ENCODE data around the gene NFE2L3.
"Not testable (repeated sequence)": the region's sequence is repeated elsewhere in the genome, so short reads cannot be mapped to it uniquely, and the experiment has no call there.

Gene NFE2L3, protein sequence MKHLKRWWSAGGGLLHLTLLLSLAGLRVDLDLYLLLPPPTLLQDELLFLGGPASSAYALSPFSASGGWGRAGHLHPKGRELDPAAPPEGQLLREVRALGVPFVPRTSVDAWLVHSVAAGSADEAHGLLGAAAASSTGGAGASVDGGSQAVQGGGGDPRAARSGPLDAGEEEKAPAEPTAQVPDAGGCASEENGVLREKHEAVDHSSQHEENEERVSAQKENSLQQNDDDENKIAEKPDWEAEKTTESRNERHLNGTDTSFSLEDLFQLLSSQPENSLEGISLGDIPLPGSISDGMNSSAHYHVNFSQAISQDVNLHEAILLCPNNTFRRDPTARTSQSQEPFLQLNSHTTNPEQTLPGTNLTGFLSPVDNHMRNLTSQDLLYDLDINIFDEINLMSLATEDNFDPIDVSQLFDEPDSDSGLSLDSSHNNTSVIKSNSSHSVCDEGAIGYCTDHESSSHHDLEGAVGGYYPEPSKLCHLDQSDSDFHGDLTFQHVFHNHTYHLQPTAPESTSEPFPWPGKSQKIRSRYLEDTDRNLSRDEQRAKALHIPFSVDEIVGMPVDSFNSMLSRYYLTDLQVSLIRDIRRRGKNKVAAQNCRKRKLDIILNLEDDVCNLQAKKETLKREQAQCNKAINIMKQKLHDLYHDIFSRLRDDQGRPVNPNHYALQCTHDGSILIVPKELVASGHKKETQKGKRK

DNA sequence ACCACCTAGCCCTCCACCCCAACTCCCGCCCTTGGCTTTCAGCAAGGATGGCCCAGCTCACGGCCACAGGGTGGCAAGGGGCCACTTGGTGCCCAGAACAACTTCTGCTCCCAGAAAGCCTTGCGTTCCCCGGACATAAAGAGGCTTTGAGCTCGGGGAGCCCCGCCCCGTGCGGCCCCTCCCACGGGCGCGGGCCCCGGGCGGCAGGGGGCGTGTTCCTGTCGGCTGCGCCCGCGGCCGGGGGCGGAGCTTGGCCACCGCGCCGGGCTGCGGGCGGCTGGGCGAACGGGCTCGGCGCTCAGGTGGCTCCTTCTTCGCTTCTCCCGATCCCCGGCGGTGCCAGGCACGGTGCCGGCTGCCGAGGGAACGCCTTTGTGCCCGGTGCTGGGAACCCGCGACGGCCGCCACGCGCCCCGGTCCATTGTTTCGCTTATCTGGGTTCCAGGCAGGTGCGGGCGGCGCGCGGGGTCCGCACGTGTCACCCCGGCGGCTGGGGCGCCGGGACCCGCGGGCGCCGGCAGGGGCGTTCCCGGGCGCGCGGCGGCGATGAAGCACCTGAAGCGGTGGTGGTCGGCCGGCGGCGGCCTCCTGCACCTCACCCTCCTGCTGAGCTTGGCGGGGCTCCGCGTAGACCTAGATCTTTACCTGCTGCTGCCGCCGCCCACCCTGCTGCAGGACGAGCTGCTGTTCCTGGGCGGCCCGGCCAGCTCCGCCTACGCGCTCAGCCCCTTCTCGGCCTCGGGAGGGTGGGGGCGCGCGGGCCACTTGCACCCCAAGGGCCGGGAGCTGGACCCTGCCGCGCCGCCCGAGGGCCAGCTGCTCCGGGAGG, at the start of gene NFE2L3:
TSS of gene NFE2L3 (plus strand) at position 246 of the 829 bp plus-strand sequence. CDS start at position 547, 301 bp downstream.
- peak; percentile 51 for DNase-seq (ENCODE audit: low read depth)

DNA sequence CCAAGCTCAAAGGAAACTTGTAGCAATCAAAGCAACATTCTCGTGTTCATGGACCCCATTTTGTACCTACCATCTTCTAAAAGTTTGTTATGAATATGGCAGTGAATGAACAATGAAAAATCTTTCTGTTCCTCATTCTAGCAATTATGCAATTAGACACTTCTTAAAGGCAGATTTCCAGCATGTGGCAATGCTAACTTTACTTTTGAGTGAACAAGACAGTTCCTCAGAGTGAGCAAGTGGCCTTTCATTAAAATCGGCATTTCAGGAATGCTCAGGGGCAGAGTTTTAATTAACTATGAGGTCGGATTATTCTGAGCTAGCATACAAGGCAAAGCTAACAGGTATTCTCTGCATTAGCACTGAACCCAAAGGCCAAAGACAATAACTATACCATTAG, 48.4 kb upstream of the NFE2L3 start:
- no peak for DNase-seq (ENCODE audit: low read depth)

DNA sequence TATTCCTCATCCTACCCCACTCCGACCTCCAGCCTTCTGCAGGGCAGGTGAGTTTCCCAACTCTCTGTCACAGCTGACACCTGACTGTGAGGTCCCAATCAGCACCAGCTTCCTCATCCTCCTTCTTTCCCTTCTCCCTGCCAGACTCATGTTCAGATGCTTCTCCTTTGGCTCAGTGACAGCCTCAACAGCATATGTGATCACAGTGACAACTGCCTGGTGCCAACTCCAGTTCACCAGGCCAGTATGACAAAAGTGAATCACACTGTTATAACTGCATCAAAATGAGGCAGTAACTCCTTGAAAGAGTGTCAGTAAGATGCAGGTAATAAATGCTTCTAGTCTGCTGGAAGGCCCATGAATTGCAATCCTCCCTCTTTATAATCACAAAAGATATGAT, 46.8 kb upstream of the NFE2L3 start:
- DNase-seq (ENCODE audit: low read depth), result no peak

DNA sequence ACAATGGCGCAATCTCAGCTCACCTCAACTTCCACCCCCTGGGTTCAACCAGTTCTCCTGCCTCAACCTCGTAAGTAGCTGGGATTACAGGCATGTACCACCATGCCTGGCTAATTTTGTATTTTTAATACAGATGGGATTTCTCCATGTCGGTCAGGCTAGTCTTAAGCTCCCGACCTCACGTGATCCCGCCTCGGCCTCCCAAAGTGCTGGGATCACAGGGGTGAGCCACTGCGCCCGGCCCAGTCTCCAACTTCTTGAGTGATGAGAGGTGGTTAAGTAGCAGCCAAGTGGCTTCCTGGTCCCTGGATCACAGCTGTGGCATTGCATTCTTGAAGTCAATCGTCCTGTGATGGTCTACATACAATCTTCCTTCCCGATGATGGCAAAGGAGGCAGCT, 46.1 kb upstream of the NFE2L3 start:
- DNase-seq (ENCODE audit: low read depth), result no peak

DNA sequence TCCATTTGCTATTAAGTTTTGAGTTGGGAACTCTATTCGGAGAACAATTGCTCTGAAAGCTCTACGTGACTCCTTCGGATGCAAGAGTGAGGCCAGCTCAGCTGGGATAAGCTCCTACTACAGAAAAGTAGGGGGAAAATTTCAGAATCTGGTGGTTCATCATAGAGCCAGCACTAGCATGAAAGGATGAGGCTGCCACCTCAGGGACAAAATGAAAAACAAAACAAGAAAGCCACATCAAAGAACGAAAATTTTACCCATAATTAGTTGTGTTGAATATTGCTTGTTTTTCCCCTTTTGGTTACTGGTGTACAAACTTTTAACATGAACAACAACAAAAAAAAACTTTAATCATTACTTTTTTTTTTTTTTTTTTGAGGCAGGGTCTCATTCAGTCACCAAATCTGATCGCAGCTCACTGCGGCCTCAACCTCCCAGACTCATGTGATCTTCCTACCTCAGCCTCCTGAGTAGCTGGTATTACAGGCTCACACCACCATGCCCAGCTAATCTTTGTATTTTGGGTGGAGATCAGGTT, 39.7 kb upstream of the NFE2L3 start:
- DNase-seq (ENCODE audit: low read depth), result no peak

DNA sequence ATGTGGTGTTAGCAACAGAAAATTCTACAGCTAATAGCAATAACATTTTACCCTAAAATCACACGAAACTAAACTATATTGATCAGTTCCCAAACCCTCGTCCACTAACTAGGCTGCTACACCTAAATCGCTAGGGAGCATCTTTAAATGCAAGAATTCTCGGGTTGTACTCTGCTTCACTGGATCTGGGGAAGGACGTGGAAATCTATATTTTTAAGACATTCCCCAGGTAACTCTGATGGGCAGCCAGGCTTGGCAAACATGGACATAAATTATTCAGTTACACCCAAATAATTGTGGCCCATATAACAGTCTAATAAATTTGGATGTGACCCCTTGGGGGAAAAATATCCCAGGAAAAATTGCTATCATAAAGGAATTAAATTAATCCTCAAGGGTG, 36.3 kb upstream of the NFE2L3 start:
- DNase-seq (ENCODE audit: low read depth), result no peak

DNA sequence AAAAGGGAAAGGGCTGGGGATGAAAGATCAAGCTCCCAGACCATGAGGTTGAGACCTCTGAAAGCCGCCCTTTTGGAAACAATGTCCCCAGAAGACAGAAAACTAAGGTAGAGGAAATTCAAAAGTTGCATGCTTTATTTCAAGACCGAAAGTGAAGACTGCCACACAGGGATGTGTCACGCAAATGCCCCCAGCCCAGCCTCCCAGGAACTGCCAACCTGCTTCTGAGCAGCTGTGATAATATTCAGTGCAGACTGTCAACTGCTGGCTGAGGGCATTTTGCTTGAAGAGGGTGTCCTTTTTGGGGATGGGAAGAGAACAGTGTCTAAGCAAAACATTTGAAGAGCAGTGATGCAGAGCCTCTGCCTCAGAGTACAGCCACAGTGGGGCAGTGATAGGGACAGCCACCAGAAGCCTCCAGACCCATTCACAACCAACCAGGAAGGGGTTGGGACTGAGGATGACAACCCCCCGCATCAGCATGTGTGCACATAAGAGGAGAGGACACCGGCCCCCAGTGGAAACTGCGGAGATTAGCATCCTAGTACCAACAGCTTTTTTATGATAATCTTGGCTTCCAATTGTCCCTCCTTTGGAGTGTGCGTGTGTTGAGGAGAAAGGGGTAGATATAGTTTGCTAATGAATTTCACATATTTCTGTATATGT, 34.7 kb upstream of the NFE2L3 start:
- DNase-seq (ENCODE audit: low read depth), result no peak

DNA sequence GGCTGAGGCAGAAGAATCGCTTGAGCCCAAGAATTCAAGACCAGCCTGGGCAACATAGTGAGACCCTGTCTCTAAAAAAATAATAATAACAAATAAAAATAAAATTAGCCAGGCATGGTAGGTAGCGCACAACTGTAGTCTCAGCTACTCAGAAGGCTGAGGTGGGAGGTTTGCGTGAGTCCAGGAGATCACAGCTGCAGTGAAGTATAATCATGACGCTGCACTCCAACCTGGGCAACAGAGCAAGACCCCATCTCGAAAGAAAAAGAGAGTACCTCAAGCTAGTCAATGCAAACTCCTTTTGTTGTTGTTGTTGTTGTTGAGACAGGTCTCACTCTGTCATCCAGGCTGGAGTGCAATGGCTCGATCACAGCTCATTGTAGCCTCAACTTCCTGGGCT, 34.0 kb upstream of the NFE2L3 start:
- no peak for DNase-seq (ENCODE audit: low read depth)

DNA sequence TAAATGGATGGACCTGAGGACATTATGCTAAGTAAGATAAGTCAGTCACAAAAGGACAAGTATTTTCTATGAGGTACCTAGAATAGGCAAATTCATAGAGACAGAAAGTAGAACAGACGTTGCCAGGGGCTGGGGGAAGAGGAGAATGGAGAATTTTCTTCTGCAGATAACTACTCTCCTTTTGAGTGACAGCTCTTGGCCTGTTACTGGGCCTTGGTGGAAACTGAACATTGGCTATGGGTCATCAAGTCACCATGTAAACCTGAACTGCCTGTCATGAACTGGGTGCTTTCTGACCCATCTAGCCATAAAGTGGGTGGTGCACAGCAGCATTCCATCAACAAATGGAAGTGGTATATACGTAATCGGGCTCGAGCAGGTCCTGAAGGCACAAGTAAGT, 29.3 kb upstream of the NFE2L3 start:
- no peak for DNase-seq (ENCODE audit: low read depth)

DNA sequence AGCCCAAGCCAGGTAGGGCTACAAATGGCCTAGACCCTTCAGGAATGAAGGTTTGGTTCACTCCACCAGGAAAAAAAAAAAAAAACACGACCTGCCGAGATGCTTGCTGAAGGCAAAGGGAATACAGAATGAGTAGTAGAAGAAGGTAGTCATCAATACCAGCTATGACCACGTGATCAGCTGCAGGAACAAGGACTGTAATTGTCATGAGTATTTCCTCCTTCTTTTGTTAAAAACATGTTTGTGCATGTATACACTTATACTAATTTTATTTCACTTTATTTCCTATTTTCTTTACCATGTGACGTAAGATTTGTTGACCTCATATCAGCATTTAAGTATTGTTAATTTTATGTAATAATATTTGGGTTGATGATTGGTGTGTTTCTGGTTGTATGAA, 27.2 kb upstream of the NFE2L3 start:
- not testable (repeated sequence) for DNase-seq (ENCODE audit: low read depth)

DNA sequence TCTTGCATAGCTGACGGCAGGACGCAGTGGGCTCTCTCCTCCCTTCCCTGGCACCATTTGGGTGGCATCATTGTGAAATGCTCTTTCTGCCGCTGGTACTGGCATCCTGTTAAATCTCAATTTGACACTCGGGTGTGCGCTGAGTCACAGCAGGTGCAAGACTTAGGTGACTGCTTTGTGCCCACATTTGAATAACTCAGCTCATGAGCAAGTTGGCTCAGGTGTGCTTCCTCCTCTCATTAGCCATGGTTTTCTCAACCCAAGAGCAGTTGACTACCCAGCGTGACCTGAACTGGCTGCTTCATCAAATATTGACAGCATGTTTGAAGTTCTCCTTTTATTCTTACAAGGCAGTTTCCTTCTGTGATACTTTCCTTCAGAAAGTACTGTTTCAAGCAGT, 24.6 kb upstream of the NFE2L3 start:
- no peak for DNase-seq (ENCODE audit: low read depth)

DNA sequence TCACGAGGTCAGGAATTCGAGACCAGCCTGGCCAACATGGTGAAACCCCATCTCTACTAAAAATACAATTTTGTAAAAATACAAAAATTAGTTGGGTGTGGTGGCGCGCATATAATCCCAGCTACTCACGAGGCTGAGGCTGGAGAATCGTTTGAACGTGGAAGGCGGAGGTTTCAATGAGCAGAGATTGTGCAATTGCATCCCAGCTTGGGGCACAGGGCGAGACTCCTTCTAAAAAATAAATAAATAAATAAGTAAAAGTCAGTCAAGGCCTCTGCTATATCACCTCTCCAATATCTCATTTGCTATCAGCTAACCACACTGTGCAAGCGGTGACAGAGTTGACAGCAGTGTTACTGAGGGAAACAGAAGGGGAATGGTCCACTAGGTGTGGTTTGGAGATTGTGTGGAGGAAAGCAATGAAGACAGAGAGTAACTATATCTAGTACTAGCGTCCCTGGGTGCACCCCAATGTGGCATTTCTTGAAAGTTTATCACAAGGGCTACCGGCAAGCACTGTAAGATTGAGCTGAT, 20.9 kb upstream of the NFE2L3 start:
- DNase-seq (ENCODE audit: low read depth), result no peak

DNA sequence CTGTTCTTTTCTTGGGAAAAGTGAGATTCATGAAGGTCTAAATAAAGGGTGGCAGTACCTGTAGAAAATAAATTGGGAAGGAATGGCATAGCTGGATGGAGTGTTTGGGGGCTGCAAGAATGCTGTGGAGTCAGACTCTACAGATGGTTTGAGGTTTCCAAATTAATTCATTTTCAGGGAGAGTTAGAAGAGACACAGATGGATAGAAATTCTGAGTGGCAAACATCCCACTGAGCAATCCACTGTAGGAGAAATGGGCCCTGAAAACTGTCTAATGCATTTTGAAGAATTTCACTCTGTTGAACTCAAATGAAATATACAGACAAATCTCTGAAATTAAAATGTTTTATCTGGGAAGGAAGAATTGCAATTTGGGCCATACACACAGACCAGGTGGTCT, 16.9 kb upstream of the NFE2L3 start:
- DNase-seq (ENCODE audit: low read depth), result no peak

DNA sequence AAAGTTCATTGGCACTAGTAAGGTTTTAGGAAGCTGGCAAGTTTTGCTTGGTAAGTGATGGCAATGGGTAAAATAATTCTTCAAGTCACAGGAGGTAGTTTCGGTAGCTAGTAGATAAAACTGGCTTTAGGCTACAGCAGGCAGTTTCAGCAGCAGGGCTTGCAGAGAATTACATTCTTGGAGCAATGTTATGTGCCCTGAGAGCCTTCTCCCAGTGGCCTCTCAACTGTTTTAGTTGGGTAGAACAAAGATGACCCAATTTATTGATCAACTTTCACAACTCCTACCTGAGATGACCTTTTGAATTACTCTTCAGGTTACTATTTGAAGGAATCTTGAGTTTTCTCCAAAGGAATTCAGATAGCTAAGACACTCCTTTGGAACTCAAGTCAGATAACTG, 16.4 kb upstream of the NFE2L3 start:
- DNase-seq (ENCODE audit: low read depth), result no peak

DNA sequence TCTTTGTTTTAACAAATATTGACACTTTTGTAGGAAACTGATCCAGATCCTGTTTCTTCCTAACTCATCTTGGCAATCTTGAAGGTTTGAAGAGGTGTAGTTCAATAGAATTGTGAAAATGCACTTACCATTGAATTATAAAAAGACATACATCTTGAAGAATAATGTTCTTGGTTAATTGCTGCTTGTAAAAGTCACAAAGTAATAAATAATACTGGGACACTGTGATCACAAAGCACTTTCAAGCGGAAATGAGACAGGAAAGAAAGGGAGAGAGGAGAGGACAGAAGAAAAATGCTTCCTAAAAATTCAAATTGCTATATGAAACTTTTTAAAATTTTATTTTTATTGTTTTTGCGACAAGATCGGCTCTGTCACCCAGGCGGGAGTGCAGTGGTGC, 15.2 kb upstream of the NFE2L3 start:
- no peak for DNase-seq (ENCODE audit: low read depth)

DNA sequence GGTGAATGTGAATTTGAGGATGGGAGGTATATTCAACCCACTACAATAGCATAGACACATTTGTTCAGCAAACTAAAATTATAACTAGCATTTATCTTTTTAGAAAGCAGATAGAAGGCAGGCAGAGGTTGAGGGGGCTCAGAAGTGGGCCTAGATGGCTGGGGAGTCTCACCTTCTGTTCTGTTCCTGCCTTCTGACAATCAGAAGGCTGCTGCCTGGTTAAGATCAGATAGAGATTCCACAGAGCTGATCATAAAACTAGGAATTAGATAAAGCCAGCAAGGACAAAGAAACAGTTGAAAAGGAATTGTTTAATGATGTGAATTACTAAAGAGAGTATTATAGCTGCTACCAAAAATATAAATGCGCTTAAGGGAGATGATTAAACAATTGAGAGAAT, 11.6 kb upstream of the NFE2L3 start:
- no peak for DNase-seq (ENCODE audit: low read depth)

DNA sequence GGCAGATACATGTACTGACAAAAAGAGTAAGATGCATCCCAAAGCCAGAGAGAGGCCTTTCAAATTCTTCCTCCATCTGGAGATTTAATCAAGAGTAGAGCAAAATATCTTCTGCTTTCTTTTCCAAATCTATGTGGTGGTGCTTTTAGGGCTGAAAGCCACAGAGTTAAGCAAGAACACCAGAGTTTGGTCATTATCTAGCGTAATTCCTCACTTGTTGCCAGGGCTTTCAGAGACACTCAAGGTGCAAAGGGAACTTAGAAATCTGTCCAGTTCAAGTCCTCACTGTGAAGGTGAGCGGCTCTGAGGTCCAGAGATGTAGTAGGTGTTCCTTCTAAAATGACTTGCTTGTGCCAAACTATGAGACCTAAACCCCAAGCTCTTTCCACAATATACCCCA, 10.9 kb upstream of the NFE2L3 start:
- DNase-seq (ENCODE audit: low read depth), result no peak

DNA sequence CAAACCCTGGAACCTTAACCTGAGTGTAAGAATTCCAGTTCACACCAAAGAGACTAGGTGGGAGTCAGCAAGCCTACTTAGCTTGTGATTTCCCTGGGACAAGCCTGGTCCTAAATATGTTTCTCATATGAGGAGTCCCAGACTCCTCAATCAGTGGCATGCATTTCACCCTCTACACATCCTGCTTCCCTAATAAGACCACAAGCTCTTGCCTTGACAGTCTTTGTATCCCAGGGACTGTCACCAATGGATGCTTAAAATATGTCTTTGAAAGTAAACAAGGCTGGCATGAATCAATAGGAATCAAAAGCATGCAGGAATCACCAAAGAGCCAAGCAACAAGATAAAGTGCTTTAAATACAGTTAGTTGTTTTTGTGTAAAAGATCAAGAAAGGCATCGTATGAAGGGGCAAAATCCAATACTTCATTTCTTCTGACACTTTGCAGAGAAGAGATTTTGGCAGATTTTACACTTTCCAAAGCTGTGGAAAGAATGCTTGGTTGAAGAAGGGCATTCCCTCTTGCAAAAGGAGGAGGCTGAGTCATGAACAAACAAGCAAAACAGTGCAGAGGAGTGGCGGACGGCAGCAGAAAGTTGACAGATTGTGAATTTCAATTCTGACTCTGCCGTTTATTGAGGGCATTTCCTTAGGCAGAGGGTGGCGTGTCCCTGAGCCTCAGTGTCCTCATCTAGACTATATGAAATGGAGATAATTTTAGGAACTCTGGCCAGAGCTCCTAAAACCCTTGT, 8.5 kb upstream of the NFE2L3 start:
- DNase-seq (ENCODE audit: low read depth), result no peak

DNA sequence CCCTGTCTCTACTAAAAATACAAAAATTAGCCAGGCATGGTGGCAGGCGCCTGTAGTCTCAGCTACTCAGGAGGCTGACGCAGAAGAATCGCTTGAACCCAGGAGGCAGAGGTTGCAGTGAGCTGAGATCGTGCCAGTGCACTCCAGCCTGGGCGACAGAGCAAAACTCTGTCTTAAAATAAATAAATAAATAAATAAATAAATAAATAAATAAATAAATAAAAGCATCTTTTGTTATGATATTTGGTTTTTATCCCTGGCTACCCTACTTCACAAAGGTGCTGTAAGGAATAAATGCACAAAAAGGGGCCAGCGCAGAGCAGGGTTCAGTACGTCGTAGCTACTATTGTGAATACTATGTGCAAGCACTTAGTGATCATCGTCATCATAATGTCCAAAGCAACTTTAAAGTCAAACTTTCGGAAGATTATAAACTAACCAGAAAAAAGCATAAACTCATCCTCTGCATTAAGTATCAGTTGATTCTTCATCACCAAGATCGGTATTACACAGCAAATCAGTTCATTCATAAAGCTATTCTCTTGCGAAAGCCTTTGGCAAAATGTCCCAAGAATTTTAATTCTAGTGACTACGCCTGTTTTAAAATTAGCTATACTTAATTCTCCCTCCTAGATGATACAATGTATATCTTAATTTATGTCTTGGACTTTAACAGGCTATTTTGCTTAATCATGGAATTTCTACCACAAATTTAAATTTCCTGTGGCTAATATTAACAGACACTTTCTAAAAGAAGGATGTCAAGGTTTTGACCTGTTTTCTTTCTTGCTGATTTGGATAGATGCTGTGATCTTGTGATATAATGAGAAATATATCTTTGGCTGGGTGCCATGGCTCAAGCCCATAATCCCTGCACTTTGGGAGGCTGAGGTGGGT, 7.6 kb upstream of the NFE2L3 start:
- no peak for DNase-seq (ENCODE audit: low read depth)

DNA sequence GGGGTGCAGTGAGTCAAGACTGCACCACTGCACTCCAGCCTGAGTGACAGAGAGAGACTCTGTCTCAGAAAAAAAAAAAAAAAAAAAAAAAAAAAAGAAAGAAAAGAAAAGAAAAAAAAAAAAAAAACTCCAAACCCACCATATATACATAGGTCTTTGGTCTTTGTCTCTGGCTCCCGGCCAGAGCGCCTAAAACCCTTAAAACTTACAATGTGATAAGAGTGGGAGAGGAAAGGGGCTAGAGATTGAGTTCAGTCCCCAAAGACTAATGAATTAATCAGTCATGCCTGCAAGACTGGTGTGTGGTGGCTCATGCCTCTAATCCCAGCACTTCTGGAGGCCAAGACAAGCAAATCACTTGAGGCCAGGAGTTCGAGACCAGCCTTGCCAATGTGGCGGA, 6.8 kb upstream of the NFE2L3 start:
- no peak for DNase-seq (ENCODE audit: low read depth)

Measured in stimulated activated CD8-positive, alpha-beta memory T cell treated with anti-CD3 and anti-CD28 coated beads, Interleukin-15, amount 100 ng/mL, for 1 hour (primary cell).